Chondrocyte (in vitro differentiated cells): ENCODE measurements around the gene MC5R. TPM values are rescaled to one million over a fixed set of nuclear protein-coding genes. Genes with fewer than 3 reads are reported as not detected.

Source experiments
- DNase-seq: peaks from one replicate; pipeline ENCODE4 v3.0.0; 2021; ENCODE audit warnings: mixed read lengths, low spot score
- H3K27ac Mint-ChIP-seq: one replicate; pipeline ENCODE4 v1.8.0; 2021; ENCODE audit warnings: mild to moderate bottlenecking, moderate library complexity, mixed read lengths; ENCODE audit not compliant: unreplicated experiment
- H3K27me3 Mint-ChIP-seq: 2 replicates; pipeline ENCODE4 v1.8.0; 2021; ENCODE audit warnings: low read depth, mixed read lengths
- H3K36me3 Mint-ChIP-seq: 2 replicates; pipeline ENCODE4 v1.8.0; 2021; ENCODE audit warnings: low read depth, mixed read lengths
- H3K4me1 Mint-ChIP-seq: 2 replicates; pipeline ENCODE4 v1.8.0; 2021; ENCODE audit warnings: low read depth, mild to moderate bottlenecking, mixed read lengths
- H3K4me3 Mint-ChIP-seq: one replicate; pipeline ENCODE4 v1.8.0; 2021; ENCODE audit warnings: mild to moderate bottlenecking, moderate library complexity, mixed read lengths; ENCODE audit not compliant: unreplicated experiment
- H3K9me3 Mint-ChIP-seq: 2 replicates; pipeline ENCODE4 v1.8.0; 2021; ENCODE audit warnings: low read depth, mixed read lengths
- total RNA-seq: library from RNA; stranded (reverse); gene quantifications from 3 replicates; pipeline ENCODE4 v1.2.1, GENCODE V29; 2021
- TF ChIP-seq, protein P1 (sequence below): fragments of 200-600 bp; sonication (generic); IDR thresholded peaks from 2 replicates; pipeline ENCODE4 v1.5.0; 2021; ENCODE audit warnings: antibody characterized with exemption, mild to moderate bottlenecking, moderate library complexity

MC5R gene
- total RNA-seq, 1 donor from 2014 or later = not detected

DNA sequence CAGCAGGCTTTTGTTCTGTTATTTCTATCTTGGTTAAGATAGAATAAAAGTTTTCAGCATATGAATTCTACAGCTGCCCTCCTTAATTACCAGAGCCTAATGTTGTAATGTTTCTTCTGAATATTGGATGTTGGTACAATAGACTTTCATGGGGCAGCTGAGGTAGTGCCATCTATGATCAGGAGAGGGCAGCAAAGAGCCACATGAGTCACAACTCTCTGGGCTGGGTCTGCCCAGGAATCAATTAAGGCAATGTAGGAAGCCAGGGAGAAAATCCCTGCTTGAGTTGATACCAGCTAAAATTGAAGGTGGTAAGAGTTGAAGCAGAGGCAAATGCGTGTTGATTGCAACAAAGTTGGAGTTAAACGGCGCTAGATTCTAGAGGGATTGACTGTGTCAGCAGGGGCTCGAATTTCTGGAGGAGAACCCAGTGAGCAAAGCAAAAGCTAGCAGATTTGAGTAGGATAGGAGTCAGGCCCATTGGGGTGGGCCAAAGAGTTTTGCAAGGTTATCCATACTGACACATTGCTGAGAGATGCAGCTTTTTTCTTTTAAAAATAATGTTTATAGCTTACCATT lies 10.6 kb upstream of the MC5R start:
- Mint-ChIP-seq H3K27me3 (peaks cover 23% of the 10 kb centered on the region), H3K4me3 (no peak overlapping the region), H3K36me3 (no peaks in the 10 kb centered on the region), H3K9me3 (no peaks in the 10 kb centered on the region), H3K27ac (no peak overlapping the region), H3K4me1 (peaks cover 3% of the 10 kb centered on the region)
- TF ChIP-seq, protein P1, sequence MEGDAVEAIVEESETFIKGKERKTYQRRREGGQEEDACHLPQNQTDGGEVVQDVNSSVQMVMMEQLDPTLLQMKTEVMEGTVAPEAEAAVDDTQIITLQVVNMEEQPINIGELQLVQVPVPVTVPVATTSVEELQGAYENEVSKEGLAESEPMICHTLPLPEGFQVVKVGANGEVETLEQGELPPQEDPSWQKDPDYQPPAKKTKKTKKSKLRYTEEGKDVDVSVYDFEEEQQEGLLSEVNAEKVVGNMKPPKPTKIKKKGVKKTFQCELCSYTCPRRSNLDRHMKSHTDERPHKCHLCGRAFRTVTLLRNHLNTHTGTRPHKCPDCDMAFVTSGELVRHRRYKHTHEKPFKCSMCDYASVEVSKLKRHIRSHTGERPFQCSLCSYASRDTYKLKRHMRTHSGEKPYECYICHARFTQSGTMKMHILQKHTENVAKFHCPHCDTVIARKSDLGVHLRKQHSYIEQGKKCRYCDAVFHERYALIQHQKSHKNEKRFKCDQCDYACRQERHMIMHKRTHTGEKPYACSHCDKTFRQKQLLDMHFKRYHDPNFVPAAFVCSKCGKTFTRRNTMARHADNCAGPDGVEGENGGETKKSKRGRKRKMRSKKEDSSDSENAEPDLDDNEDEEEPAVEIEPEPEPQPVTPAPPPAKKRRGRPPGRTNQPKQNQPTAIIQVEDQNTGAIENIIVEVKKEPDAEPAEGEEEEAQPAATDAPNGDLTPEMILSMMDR = peak; percentile 89
- DNase-seq = no peak

DNA sequence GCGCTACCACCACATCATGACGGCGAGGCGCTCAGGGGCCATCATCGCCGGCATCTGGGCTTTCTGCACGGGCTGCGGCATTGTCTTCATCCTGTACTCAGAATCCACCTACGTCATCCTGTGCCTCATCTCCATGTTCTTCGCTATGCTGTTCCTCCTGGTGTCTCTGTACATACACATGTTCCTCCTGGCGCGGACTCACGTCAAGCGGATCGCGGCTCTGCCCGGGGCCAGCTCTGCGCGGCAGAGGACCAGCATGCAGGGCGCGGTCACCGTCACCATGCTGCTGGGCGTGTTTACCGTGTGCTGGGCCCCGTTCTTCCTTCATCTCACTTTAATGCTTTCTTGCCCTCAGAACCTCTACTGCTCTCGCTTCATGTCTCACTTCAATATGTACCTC lies 2.3 kb downstream of the MC5R start:
- TF ChIP-seq, protein P1 = no peak
- Mint-ChIP-seq H3K4me1 (no peaks in the 10 kb centered on the region), H3K4me3 (no peak overlapping the region), H3K9me3 (peaks cover 3% of the 10 kb centered on the region), H3K27ac (no peak overlapping the region), H3K27me3 (peaks cover 44% of the 10 kb centered on the region), H3K36me3 (no peaks in the 10 kb centered on the region)
- DNase-seq = no peak

- TF ChIP-seq, protein P1 = peak; percentile 25
- H3K36me3 Mint-ChIP-seq = no peaks in the 10 kb centered on the region
- H3K27ac Mint-ChIP-seq = no peak overlapping the region
- no peak for DNase-seq
- no peak overlapping the region for H3K4me3 Mint-ChIP-seq
- H3K4me1 Mint-ChIP-seq = no peaks in the 10 kb centered on the region
- H3K9me3 Mint-ChIP-seq = peaks cover 8% of the 10 kb centered on the region
- peaks cover 26% of the 10 kb centered on the region for H3K27me3 Mint-ChIP-seq
Observed at GRCh38 chr18:13831864-13832508, 8.0 kb downstream of the MC5R start.

- TF ChIP-seq, protein P1 = no peak
- DNase-seq = no peak
- Mint-ChIP-seq H3K27ac (no peak overlapping the region), H3K4me1 (no peaks in the 10 kb centered on the region), H3K9me3 (peaks cover 8% of the 10 kb centered on the region), H3K4me3 (no peak overlapping the region), H3K27me3 (peaks cover 13% of the 10 kb centered on the region), H3K36me3 (no peaks in the 10 kb centered on the region)
Observed at GRCh38 chr18:13834496-13835015, 10.6 kb downstream of the MC5R start.

DNA sequence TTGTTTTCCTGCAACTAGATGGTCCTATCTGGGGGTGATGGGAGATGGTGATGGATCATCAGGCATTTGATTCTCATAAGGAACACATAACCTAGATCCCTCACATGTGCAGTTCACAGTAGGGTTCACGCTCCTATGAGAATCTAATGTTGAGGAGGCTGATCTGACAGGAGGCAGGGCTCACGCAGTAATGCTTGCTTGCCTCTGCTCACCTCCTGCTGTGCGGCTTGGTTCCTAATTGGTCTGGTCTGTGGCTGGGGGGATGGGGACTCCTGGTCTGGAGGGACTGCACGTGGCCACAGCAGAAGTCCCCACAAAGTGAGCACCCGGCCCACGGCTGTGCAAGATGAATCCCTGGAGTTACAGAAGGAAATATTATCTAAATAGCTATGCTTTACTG lies 11.3 kb downstream of the MC5R start:
- Mint-ChIP-seq H3K4me3 (no peak overlapping the region), H3K4me1 (no peaks in the 10 kb centered on the region), H3K36me3 (no peaks in the 10 kb centered on the region), H3K27me3 (peaks cover 13% of the 10 kb centered on the region), H3K9me3 (peaks cover 8% of the 10 kb centered on the region), H3K27ac (no peak overlapping the region)
- no peak for DNase-seq
- TF ChIP-seq, protein P1 = no peak
